GM23248 (cell line): Measurements from ENCODE around the gene IL1F10.

Experiments
- EZH2 ChIP-seq: fragments of 200-600 bp; sonication (generic); IDR thresholded peaks from 2 replicates; pipeline ENCODE4 v1.6.1; 2018; ENCODE audit warnings: antibody characterized with exemption, mild to moderate bottlenecking; ENCODE audit not compliant: insufficient read depth, poor library complexity, severe bottlenecking
- EZH2phosphoT487 ChIP-seq: fragments of 200-600 bp; sonication (generic); IDR thresholded peaks from 2 replicates; pipeline ENCODE4 v1.6.1; 2018; ENCODE audit warnings: antibody characterized with exemption, moderate library complexity, mild to moderate bottlenecking, low read depth; ENCODE audit not compliant: insufficient read depth

- no peak for TF ChIP-seq EZH2
- no peak for TF ChIP-seq EZH2phosphoT487
Measured at GRCh38 chr2:113073325-113073834, 5.6 kb downstream of the IL1F10 start.
